HG03159 (cell line): ENCODE data around the gene DPF3.
"Not testable (repeated sequence)": the region's sequence is repeated elsewhere in the genome, so short reads cannot be mapped to it uniquely, and the experiment has no call there.

Source experiments
- ATAC-seq: cut with Tn5 transposase; IDR thresholded peaks from one replicate; pipeline ENCODE4 v1.9.1; 2021; ENCODE audit warnings: mild to moderate bottlenecking, moderate library complexity; ENCODE audit not compliant: unreplicated experiment

DPF3 gene

DNA sequence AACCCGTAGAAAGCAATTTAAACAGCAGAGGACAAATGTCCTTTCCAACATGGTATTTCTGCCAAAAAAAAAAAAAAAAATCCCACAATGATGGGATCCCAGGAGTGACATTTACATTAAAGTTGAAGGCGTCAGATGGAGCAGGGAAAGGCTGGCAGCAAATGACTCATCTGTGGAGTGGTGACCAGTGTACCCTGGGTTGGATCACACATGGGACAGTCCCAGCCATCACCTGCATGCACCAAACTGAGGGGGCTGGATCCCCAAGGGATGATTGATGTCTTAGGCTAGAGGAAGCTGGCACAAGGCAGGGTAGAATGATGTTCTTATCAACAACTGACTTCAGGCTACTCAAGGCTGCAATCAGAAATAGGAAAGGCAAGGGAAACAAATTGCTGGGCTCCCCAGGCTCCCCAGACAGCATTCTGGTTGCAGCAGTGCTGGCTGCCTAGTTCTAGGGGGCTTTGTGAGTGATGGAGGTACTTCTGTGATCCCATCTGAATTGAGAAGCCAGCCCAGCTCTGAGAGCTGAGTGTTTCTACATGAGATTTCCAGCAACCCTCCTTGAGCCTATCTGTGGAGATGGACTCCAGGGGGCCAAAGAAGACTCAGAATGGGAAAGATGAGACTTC lies 117.9 kb downstream of the DPF3 start:
- no peak for ATAC-seq

DNA sequence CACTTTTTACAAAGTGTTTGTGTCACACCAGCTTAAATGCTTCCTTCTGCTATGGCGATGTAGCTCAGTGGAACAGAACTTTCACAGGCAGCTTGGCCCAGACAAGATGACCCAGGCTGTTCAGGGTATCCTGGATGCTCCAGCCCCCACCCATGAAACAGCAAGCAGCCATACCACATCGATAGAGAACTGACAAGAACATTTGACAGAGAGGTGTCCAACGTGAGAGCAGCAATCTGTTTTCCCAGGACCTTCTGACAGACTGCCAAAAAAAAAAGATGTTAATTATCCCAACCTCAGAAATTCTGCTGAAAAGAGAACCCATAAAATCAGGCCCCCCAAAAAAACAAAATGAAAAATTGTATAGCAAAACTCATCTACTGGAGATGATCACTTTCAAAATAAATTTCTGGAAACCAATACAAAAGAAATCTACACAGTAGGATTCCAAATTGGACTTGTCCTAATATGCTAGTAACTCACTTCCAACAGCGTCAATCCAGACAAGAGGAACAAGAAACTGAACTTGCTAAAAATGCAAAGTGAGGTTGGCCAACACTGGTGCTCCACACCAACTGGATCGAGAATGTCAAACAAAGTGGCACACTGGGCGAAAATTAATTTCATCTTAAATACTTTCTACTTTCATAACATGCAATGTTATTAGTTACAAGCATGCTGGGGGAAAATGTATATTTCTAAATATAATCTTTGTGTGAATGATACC lies 118.8 kb downstream of the DPF3 start:
- no peak for ATAC-seq

DNA sequence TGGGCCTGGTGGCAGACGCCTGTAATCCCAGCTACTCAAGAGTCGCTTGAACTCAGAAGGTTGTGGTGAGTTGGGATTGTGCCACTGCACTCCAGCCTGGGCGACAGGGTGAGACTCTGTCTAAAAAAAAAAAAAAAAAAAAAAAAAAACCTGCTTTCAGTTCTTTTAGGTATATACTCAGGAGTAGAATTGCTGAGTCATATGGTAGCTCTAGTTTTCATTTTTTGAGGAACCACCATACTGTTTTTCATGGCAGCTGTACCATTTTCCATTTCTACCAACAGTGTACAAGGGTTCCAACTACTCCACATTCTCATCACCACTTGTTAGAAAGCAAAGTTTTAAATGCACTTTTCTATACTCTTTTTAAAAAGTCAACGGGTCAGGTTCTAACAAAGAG lies 119.8 kb downstream of the DPF3 start:
- ATAC-seq: no peak

DNA sequence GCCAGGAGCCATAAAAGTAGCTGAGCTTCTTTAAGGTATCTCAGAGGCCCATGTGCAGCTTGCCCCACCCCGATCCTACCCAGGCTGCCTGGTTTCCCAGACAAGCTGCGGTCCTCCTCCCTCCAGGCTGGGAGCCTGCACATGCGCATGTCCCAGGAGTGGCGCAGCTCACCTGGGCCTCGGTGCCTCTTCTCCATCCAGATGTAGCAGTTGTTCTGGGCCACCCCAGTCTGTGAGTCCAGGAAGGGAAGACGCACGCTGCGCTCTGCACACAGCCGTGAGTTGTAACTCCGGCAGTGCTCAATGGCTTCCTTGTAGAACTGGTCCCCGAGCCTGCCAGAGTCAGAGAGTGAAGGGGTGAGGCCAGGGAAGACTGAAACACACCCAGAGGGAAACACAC lies 122.3 kb downstream of the DPF3 start:
- no peak for ATAC-seq

DNA sequence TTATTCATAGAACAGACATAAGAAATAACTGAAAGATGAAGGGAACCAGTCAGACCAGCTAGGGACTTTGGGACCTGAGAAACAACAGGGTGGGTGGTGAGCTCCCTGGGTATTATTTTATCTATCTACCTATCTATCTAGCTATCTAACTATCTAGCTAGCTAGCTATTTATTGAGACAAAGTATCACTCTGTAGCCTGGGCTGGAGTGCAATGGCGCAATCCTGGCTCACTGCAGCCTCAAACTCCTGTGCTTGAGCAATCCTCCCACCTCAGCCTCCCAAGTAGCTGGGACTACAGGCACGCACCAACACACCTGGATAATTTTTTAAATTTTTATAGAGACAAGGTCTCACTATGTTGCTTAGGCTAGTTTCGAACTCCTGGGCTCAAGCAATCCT lies 127.6 kb downstream of the DPF3 start:
- ATAC-seq: no peak

DNA sequence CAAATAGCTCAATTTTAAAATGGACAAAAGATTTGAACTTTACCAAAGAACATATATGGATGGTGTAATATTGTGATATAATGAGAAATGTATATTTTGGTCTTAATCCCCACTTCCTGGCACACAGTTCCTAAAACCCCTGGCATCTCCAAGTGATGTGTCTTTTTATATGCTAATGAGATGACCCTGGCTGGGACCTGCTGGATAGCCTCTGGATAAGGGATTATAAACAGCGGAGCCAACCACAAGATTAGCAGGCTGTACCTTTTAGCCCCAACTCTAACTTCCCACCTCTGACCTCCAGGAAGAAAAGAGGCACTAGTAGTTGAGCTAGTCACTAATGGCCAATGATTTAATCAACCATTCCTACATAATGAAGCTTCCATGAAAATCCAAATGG lies 130.0 kb downstream of the DPF3 start:
- ATAC-seq: no peak

DNA sequence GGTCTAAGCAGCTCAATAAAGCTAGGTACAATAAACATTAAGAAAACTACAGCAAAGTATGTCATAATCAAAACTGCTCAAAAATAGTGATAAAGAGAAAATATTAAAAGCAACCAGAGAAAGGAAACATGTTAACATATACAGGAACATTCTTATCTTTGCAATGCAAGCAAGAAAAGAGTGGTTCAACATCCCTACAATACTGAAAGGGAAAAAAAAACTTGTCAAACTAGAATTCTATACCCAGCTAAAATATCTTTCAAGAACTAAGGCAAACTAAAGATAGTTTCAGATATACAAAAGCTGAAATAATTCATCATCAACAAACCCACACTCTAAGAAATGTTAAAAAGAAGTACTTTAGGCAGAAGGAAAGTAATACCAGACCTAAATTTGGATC lies 134.2 kb downstream of the DPF3 start:
- no peak for ATAC-seq

DNA sequence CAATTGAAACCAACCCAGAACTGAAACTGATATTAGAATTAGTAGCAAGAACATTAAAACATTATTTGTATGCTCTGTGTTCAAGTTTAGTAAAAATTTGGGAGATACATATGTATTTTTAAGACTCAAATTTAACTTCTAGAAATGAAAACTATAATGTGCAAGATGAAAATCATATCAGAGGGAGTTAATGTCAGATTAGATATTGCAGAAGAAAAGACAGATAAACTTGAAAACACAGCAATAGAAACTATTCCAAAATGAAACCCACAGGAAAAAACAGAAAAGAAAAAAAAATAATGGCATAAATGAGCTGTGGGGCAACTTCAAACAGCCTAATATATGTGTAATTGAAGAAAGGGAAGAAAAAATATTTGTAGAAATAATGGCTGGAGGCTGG lies 134.9 kb downstream of the DPF3 start:
- ATAC-seq: no peak

DNA sequence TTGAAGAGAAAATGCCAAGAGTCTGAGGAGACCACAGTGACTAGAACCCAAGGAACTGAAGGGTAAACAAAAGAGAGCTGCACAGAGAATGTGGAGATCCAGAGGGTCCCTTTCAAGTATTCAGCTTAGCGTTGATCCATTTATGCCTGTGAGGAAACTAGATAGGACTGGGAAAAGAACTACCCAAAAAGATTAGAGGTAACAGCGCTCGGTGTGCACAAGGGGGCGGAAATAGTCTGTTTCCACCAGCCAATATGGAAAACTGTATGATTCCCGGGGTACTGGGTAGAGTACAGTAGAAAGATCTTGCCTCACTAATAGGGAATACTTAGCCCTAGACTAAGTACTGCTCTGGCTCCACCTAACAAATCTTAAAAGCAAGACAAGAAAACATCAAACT lies 135.5 kb downstream of the DPF3 start:
- ATAC-seq: no peak

DNA sequence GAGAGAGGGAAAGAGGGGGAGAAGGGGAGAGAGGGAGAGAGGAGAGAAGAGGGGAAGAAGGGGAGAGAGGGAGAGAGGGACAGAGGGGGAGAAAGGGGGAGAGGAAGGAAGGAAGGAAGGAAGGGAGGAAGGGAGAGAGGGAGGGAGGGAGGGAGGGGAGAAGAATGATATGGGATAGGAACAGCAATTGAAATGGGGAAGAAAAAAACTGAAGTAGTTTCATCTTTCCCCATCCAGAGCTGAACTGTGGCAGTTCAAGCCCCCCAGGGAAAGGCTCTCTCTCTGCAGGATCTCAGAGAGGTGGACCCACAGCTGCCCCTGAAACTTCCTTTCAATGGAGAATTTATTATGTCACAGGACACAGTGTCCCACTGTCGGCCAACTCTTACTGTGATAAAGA lies 136.9 kb downstream of the DPF3 start:
- no peak for ATAC-seq

DNA sequence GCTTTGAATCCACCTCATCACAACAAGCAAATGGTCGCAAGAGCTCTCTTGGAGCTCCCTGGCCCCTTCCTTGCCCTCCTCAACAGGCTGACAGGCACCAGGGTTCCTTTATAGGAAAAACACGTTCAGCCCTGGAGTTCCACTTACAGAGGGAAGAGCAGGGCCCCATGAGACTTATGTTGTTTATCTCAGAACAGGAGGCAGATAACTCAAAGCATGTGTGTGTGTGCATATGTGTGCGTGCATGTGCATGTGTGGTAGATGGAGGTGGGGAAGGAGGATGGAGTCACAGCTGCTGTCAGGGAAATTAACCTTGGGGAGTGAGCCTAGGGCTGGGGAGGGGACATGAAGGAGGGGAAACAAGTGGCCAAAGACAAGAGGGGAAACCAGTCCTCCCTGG lies 138.1 kb downstream of the DPF3 start:
- ATAC-seq: no peak

DNA sequence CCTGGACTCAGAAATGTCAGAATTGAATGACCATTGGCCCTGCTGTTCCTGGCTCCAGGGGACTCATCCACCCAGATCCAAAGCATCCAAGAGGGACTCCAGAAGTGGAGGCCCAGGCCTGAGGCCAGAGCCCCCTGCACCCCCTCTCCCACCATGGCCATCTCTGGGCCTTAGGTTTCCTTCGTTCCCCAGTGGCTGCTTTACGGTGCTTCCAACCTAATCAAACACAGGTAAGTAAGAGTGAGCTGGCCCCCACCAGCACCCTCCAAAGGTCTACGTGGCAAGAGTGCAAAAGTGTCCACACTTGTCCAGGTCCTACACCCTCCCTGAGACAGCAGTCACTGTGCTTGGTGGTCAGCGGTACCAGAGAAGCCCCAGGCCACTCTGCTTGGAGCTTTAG lies 139.0 kb downstream of the DPF3 start:
- no peak for ATAC-seq

DNA sequence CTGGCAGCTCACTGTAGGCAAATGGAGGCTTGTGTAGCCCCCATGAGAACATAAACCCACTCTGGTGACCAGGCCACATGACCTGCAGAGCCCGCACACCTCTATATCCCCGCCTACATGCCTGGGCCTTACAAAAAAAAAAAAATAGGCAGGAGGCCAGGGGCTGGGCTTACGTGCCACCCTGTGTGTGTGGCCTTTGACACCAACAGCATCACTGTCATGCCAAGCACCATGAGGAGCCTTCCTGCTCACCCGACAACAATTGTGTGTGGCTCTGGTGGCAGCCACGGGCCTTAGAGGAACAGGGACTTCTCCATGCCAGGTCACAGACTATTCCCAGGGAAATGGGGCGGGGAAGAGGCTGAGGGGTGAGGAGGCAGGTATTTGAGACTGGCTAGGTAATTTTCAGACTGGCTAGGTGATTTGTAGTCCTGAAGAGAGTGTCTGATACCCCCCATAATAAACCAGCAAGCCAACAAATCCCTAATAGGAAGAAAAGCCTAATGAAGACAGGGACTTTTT lies 140.0 kb downstream of the DPF3 start:
- no peak for ATAC-seq

DNA sequence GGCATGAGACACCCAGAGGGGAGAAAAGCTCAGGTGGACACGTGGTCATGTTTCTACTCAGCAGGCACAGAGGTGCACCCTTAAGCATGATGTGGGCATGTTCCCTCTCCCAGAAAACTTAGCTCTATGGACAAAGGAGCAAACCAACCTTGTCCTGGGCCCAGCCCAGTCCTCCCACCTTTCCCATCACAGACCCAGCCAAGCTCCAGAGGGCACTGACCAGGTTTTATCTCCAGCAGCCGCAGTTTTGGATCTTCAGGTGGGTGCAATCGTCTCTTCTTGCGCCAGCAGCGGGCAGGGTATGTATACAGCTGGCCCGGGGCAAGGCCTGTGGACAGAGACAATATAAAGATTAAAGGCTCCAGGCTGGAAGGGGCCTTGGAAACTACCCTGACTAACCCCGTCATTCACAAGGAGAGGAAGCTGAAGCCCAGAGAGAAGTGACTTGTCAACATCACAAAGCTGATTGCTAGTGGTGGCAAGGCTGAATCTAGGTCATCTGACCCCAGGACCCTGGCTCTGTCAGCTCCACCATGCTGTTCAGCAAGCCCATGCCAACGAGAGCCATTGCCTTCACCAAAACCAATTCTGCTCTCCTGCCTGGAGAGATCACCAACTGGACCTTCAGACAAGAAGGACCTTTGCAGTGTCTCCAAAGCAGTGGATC lies 140.7 kb downstream of the DPF3 start:
- no peak for ATAC-seq

DNA sequence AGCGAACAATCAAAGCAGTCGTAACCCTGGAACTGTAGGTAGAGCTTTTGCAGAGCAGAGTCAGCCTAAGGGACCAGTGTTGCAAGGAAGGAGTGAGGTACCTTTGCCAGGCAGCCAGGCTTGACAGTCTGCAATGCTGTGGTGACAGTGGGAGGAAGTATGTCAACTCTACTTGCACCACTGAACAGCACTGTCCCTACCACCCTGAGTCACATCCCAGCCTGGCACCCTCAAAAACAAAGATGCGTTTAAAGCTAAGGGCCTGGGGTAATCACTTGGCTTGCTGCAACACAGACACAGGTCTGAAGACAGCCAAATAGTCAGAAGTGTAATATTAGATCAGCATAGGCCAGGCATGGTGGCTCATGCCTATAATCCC lies 141.9 kb downstream of the DPF3 start:
- ATAC-seq: no peak

DNA sequence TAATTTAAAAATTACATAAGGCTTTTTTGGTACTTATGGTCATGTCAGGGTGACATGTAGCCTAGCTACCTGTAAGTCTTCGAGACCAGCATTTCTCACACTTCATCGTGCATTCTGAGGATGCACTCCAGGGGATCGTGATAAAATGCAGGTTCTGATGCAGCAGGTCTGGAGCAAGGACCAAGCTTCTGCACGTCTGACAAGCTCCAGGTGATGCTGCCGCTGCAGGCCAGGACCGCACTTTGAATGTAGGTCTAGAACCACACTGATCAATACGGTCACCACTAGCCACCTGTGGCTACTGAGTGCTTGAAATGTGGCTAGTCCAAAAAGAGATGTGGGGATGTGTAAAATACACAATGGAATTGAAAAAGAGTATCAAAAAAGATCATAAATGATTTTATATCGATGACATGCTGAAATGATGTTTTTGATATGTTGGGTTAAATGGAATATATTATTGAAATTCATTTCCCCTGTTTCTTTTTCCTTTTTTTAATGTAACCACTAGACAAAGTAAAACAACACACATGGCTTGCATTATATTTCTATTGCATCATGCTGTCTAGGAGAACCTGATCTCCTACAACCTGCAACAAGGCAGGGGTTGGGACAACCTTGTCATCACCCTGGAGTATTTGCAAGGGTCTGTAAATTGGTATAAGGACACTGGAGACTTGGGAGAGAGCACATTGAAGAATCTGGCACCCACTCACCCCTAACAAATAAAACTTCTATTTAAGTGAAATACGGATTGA lies 142.4 kb downstream of the DPF3 start:
- ATAC-seq: no peak

DNA sequence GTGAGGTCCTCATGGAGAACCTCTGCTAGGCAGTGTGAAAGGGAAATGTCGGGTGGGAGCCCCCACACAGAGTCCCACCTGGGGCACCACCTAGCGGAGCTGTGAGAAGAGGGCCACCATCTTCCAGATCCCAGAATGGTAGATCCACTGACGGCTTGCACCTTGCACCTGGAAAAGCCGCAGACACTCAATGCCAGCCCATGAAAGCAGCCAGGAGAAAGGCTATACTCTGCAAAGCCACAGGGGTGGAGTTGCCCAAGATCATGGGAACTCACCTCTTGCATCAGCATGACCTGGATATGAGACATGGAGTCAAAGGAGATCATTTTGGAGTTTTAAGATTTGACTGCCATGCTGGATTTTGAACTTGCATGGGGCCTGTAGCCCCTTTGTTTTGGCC lies 145.0 kb downstream of the DPF3 start:
- not testable (repeated sequence) for ATAC-seq

DNA sequence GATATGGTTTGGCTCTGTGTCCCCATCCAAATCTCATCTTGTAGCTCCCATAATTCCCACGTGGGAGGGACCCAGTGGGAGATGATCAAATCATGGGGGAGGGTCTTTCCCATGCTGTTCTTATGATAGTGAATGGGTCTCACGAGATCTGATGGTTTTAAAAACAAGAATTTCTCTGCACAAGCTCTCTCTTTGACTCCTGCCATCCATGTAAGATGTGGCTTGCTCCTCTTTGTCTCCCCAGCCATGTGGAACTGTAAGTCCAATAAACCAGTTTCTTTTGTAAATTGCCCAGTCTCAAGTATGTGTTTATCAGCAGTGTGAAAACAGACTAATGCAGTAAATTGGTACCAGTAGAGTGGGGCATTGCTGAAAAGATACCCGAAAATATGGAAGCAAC lies 146.2 kb downstream of the DPF3 start:
- ATAC-seq: no peak

DNA sequence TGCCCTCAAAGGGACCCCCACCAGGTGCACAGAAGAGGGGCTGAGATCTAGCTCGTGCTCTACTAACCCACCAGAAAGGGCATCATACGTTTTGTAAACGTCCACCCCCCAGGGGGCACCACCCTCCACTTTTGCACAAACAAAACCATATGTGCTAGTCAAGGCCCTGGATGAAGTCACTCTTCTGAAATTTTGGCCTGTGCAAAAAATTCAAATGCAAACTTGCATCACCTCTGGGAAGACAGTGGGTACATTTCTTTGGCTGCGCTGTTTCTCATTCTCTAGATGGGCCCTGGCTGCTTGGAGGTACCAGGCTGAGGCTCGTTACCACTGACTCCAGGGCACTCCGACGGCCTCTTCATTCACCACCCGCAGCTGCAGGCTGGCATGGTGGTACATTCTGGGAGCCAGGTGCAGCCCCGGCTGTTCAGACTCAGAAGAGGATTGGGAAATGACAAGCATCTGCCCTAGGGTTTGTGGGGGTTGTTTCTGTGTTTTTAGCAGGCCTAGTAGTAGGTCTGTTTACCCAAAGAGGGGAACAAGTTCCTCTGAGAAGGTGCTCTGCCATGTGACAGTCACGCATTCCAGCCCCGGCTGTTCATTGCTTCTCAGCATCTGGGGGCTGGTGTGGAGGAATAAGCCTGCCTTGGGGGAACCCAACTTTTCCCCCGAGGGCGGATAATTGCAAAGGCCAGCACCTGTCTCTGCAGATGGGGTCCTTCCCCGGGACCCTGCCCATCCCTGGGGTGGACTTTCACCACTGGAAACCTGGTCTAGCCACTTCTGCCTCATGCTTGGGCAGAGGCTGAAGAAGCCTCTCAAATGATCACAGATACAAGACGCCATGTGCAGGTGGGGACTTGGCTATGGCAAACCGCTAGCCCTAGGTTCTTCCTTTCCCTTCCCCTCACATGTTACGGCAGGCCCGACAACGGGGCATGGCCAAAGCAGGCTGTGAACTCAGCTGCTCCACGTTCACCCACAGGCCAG lies 147.6 kb downstream of the DPF3 start:
- ATAC-seq: no peak

DNA sequence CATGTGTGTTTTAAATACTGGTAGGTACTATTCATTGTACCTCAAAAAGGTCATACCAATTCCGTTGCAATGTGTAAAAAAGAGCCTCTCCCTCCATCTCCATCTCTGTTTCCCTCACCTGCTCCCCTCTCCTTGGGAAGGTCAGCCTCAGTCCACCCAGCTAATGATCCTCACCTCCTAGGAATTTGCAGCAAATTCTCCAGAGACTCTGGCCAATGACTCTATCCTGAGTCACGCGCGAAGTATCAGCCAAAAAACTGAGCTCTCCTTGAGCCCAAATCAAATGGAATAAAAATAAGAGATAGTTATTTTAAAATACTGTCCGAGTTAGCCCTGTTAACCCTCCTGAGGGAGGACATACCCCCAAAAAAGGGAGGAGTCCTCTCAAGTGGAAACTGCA lies 148.4 kb downstream of the DPF3 start:
- no peak for ATAC-seq
